HL-60 (cell line): Measurements from ENCODE around the gene SVBP.

Experiments used
- DNase-seq, 2 experiments: peaks; one replicate each; pipeline ENCODE4 v3.0.0-alpha.2; 2010 to 2020; ENCODE audit warnings: low read depth in 1 of 2, low spot score in 1 of 2
- H3K27ac ChIP-seq: fragments of 250-450 bp; sonication (Bioruptor Pico); replicated peaks from 2 replicates; pipeline ENCODE4 v1.5.1; 2020; ENCODE audit warnings: mild to moderate bottlenecking, moderate library complexity
- H3K27me3 ChIP-seq: fragments of 250-450 bp; sonication (Bioruptor Pico); 2 replicates; pipeline ENCODE4 v1.5.1; 2021; ENCODE audit warnings: mild to moderate bottlenecking, moderate library complexity; ENCODE audit not compliant: insufficient read depth, poor library complexity, severe bottlenecking
- H3K4me3 ChIP-seq: replicated peaks from 2 replicates; pipeline ENCODE4 v1.5.1; 2011; ENCODE audit warnings: mild to moderate bottlenecking, control low read depth, low read length; ENCODE audit not compliant: insufficient read depth
- CTCF ChIP-seq: IDR thresholded peaks from one replicate; pipeline ENCODE4 v1.5.1; 2011; ENCODE audit warnings: low read length, control low read depth, inconsistent platforms; ENCODE audit not compliant: insufficient read depth
- GABPA ChIP-seq: IDR thresholded peaks from 2 replicates; pipeline ENCODE4 v1.6.1; 2012; ENCODE audit warnings: low read depth
- POLR2AphosphoS5 ChIP-seq: IDR thresholded peaks from 2 replicates; pipeline ENCODE4 v1.6.1; 2012; ENCODE audit warnings: low read depth
- REST ChIP-seq: IDR thresholded peaks from 2 replicates; pipeline ENCODE4 v1.6.1; 2012; ENCODE audit warnings: low read depth; ENCODE audit not compliant: insufficient replicate concordance
- SPI1 ChIP-seq: IDR thresholded peaks from 2 replicates; pipeline ENCODE4 v1.6.1; 2012; ENCODE audit warnings: low read depth, mild to moderate bottlenecking, borderline replicate concordance

Gene SVBP

GRCh38 chr1:42824481-42825035 is 7.4 kb upstream of the SVBP start:
- Histone ChIP-seq H3K4me3 (no peak overlapping the region), H3K27ac (no peak overlapping the region), H3K27me3 (no peaks in the 10 kb centered on the region)
- no peak for TF ChIP-seq CTCF
- TF ChIP-seq GABPA = no peak
- no peak for TF ChIP-seq POLR2AphosphoS5
- TF ChIP-seq REST = no peak
- TF ChIP-seq SPI1 = no peak
- DNase-seq = no peak

GRCh38 chr1:42822800-42823392 is 5.7 kb upstream of the SVBP start:
- DNase-seq = no peak
- Histone ChIP-seq H3K4me3 (no peak overlapping the region), H3K27ac (no peak overlapping the region)

More at GRCh38 chr1:42822800-42823392, 5.7 kb upstream of the SVBP start:
- H3K27me3 ChIP-seq = no peaks in the 10 kb centered on the region
- TF ChIP-seq POLR2AphosphoS5 (no peak), REST (no peak), SPI1 (no peak), GABPA (no peak), CTCF (no peak)
